Spleen (tissue), 11 donors: Measurements from ENCODE around the gene IQGAP1. TPM values are rescaled to one million over a fixed set of nuclear protein-coding genes. Genes with fewer than 3 reads are reported as not detected.

Source experiments
- DNase-seq: peaks from one replicate; pipeline ENCODE4 v3.0.0-alpha.2; 2020
- H3K27ac ChIP-seq, 8 donors: fragments of 200-600 bp; sonication (generic) in 7 of 8; 1 replicate in 4 of 8; 2 replicates in 4 of 8; pipeline versions ENCODE4 v1.5.0 to v1.8.0; 2016 to 2021; ENCODE audit warnings: inconsistent platforms in 4 of 8, mild to moderate bottlenecking in 4 of 8, moderate library complexity in 1 of 8
- H3K27me3 ChIP-seq, 7 donors: fragments of 200-600 bp; sonication (generic) in 6 of 7; replicated peaks in 1 of 7; 1 replicate in 4 of 7; 2 replicates in 3 of 7; pipeline versions ENCODE4 v1.5.0 to v1.8.0; 2016 to 2021; ENCODE audit warnings: inconsistent platforms in 3 of 7, mild to moderate bottlenecking in 1 of 7
- H3K36me3 ChIP-seq, 6 donors: fragments of 200-600 bp; sonication (generic) in 5 of 6; 1 replicate in 4 of 6; 2 replicates in 2 of 6; pipeline versions ENCODE4 v1.5.0 to v1.8.0; 2016 to 2021; ENCODE audit warnings: inconsistent platforms in 2 of 6
- H3K4me1 ChIP-seq, 6 donors: fragments of 200-600 bp; sonication (generic) in 5 of 6; 1 replicate in 3 of 6; 2 replicates in 3 of 6; pipeline versions ENCODE4 v1.5.0 to v1.8.0; 2016 to 2021; ENCODE audit warnings: inconsistent platforms in 3 of 6
- H3K4me3 ChIP-seq, 8 donors: fragments of 200-600 bp; sonication (generic) in 7 of 8; 1 replicate in 4 of 8; 2 replicates in 4 of 8; pipeline versions ENCODE4 v1.5.0 to v1.8.0; 2016 to 2021; ENCODE audit warnings: inconsistent platforms in 4 of 8, mild to moderate bottlenecking in 4 of 8, moderate library complexity in 2 of 8
- H3K9me3 ChIP-seq, 8 donors: fragments of 200-600 bp; sonication (generic) in 7 of 8; 1 replicate in 4 of 8; 2 replicates in 4 of 8; pipeline versions ENCODE4 v1.5.0 to v1.8.0; 2016 to 2021; ENCODE audit warnings: inconsistent platforms in 4 of 8
- POLR2A ChIP-seq, 3 donors: fragments of 450-650 bp; IDR thresholded peaks; one replicate each; pipeline ENCODE4 v1.5.1; 2017; ENCODE audit warnings: antibody characterized with exemption in 3 of 3, mild to moderate bottlenecking in 1 of 3
- POLR2AphosphoS5 ChIP-seq, 3 donors: sonication (generic); formaldehyde crosslinking; IDR thresholded peaks; one replicate each; pipeline ENCODE4 v1.5.1; 2017; ENCODE audit warnings: antibody characterized with exemption in 3 of 3
- WGBS, 5 donors: extraction: QIAGEN DNeasy Blood & Tissue Kit in 3 of 5; methylation state at CpG; one replicate each; pipeline versions ENCODE4 v1.1.5 to v1.1.7; 2013 to 2018; 5-methylcytosine and 5-hydroxymethylcytosine counted together
- intact Hi-C: fragments of 100-400 bp; cut with DNase I; formaldehyde crosslinking; loops from one replicate; pipeline ENCODE4 v1.15.0; 2023; ENCODE audit warnings: low total_unique reads
- polyA plus RNA-seq, 3 donors: library from polyadenylated mRNA; stranded (reverse); fragments of 200-250 nt; gene quantifications; one replicate each; pipeline ENCODE4 v1.2.1, GENCODE V29; 2013
- total RNA-seq, 7 donors: library from RNA; depleted of rRNA in 3 of 7; stranded (reverse); fragments of >200 nt in 3 of 7; fragmentation: NEBNext Ultra II Directional in 4 of 7; extraction: Animal tissue kit (Norgen Biotek cat#: 25700) in 4 of 7; gene quantifications; one replicate each; pipeline versions ENCODE4 v1.1.0 to v1.2.1, GENCODE V29; 2016 to 2021
- TF ChIP-seq, protein P1 (sequence below), 11 experiments: fragments of 200-600 bp in 7 of 11; fragments of 450-650 bp in 4 of 11; sonication (generic) in 4 of 11; IDR thresholded peaks in 8 of 11; conservative IDR thresholded peaks in 3 of 11; 1 replicate in 7 of 11; 2 replicates in 4 of 11; pipeline versions ENCODE4 v1.4.0 to v1.8.0; 2016 to 2021; ENCODE audit warnings: antibody characterized with exemption in 11 of 11, inconsistent platforms in 4 of 11, mild to moderate bottlenecking in 1 of 11
- donor health status: healthy with polysubstance abuse.
- donor health status: DM: no; HTN: no; CAD: no; lungs with moderate emphysema.
- donor health status: DM: no; HTN: no; CAD: no.
- donor health status: Bipolar disorder and iron deficiency.
- donor health status: healthy.
- donor health status: DM: no; HTN: no; CAD: no.
- donor health status: DM: yes; HTN: yes; CAD: no.

IQGAP1 gene
- total and polyA plus RNA-seq, 10 donors: 48.1 to 282 (median 219) TPM

DNA sequence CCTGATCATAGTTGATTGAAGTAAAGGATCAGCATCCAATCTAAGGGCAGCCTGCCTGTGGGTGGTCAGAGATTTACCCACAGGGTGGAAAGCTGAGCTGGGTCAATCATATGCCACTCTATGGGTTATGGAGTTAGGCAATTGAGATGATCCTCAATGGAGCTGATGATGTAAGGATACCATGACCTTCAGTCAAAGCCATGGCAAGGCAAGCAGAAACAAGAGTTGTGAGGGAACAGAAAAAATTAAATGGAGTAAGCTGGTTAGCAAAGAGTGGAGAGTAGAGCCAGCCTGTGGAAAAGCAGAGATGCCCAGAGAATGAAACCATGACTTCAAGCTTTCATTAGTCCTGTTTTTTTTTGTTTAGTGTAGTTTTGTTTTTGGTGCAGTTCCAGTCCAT is 5.7 kb upstream of the IQGAP1 start:
- H3K36me3 ChIP-seq: no peaks in the 10 kb centered on the region
- no peak overlapping the region for H3K4me3 ChIP-seq
- H3K27ac ChIP-seq: no peak overlapping the region
- no peak for DNase-seq
- no peaks in the 10 kb centered on the region for H3K27me3 ChIP-seq
- TF ChIP-seq POLR2A (IDR thresholded peaks at IDR 0.05) (no peak), POLR2AphosphoS5 (IDR thresholded peaks at IDR 0.05) (no peak)
- TF ChIP-seq, protein P1, sequence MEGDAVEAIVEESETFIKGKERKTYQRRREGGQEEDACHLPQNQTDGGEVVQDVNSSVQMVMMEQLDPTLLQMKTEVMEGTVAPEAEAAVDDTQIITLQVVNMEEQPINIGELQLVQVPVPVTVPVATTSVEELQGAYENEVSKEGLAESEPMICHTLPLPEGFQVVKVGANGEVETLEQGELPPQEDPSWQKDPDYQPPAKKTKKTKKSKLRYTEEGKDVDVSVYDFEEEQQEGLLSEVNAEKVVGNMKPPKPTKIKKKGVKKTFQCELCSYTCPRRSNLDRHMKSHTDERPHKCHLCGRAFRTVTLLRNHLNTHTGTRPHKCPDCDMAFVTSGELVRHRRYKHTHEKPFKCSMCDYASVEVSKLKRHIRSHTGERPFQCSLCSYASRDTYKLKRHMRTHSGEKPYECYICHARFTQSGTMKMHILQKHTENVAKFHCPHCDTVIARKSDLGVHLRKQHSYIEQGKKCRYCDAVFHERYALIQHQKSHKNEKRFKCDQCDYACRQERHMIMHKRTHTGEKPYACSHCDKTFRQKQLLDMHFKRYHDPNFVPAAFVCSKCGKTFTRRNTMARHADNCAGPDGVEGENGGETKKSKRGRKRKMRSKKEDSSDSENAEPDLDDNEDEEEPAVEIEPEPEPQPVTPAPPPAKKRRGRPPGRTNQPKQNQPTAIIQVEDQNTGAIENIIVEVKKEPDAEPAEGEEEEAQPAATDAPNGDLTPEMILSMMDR (IDR thresholded peaks at IDR 0.05 in 8 of 11, conservative IDR thresholded peaks at IDR 0.05 in 3 of 11): no peak
- intact Hi-C loops: no loop called here
- H3K9me3 ChIP-seq: peaks cover 0 to 28% (median 18%) of the 10 kb centered on the region in 8 donors
- peaks cover under 1 to 18% (median 3%) of the 10 kb centered on the region in 6 donors for H3K4me1 ChIP-seq

DNA sequence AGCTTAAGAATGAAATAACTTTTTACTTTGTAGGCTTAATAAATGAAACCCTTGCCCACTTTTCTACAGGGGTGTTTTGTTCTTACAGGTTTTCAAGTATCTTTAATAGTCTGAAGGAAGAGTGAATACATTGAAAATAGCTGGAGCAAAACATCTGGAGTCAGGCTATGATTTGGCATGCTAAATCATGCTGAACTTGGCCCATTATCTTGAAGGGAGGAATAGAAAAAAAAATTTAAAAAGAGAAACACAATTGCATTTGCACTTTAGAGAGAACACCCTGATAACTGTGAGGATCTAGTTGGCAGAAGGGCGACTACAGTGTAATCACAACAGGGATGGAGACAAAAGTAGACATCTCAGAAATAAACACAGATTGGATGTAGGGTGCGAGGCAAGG is 1.8 kb upstream of the IQGAP1 start:
- no peak for DNase-seq
- Histone ChIP-seq H3K4me3 (no peak overlapping the region), H3K4me1 (peaks cover 14 to 39% (median 32%) of the 10 kb centered on the region in 6 donors)

DNA sequence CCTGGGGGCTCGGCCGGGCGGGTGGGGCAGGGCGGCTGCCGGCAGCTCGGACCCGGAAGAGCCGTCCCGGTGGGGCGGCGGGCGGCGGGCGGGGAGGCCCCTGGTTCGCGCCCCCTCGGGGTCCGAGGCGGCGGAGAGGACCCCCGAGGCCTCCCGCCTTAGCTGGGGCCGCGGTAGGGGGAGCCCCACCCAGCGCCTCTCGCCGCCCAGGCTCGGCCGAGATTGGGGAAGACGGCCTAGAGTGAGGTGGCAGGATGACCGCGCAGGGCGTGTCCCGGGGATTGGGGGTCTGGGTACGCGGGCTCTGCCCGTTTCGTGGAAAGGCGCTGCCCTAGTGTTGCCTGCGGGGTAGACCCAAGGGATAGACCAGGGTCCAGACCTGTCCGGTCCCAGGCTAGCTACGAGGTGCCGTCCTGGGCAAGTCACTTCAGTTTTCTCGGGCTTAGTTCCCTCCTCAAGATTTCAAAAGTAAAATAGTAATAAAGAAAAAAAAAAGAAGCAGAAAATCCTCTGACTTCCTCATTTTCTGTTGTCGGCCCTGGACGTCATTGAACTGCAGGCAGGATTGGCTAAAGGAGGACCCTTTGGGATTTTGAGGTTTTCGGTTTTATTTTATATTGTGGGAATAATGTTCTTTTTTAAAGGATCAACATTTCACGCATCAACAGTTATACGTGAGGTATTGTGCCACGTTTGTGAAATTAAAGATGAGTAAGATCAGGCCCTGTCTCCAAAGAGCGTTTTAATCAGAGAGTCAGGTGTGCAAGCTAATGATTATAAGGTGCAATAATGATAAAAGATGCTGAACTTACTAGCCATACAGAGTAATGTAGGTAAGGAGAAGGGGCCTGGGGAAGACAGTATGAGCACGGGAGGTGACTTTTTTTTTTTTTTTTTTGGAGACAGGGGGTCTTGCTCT is 679 bp downstream of the IQGAP1 start:
- H3K4me3 ChIP-seq: peak overlapping the region; percentile 62 to 92 (median 76)
- DNase-seq: peak; percentile 95
- peaks cover 0 to 34% (median 13%) of the 10 kb centered on the region in 6 donors for H3K36me3 ChIP-seq
- H3K27ac ChIP-seq: peak overlapping the region; percentile 92 to 100 (median 98)
- WGBS, 5 donors: 2 to 4% (median 3%) methylated on average over 23 to 52 of the region's 52 CpGs
- TF ChIP-seq, protein P1 (IDR thresholded peaks at IDR 0.05 in 8 of 11, conservative IDR thresholded peaks at IDR 0.05 in 3 of 11): peak in 1 of 11 experiments; percentile 18
- TF ChIP-seq POLR2A (IDR thresholded peaks at IDR 0.05) (no peak), POLR2AphosphoS5 (IDR thresholded peaks at IDR 0.05) (no peak)
- intact Hi-C loops: no loop called here
- no peaks in the 10 kb centered on the region for H3K9me3 ChIP-seq
- peaks cover 26 to 62% (median 56%) of the 10 kb centered on the region in 6 donors for H3K4me1 ChIP-seq
- H3K27me3 ChIP-seq: no peaks in the 10 kb centered on the region

More for the DNA sequence above, 1.8 kb upstream of the IQGAP1 start:
- 80 to 92% (median 87%) methylated on average over 2 of the region's 2 CpGs for WGBS, 5 donors
- Histone ChIP-seq H3K27me3 (no peaks in the 10 kb centered on the region), H3K9me3 (no peaks in the 10 kb centered on the region), H3K36me3 (peaks cover 0 to 9% (median 8%) of the 10 kb centered on the region in 6 donors), H3K27ac (no peak overlapping the region)
- no peak for TF ChIP-seq POLR2AphosphoS5 (IDR thresholded peaks at IDR 0.05)
- no peak for TF ChIP-seq POLR2A (IDR thresholded peaks at IDR 0.05)
- TF ChIP-seq, protein P1 (IDR thresholded peaks at IDR 0.05 in 8 of 11, conservative IDR thresholded peaks at IDR 0.05 in 3 of 11): no peak
- intact Hi-C loops: no loop called here

DNA sequence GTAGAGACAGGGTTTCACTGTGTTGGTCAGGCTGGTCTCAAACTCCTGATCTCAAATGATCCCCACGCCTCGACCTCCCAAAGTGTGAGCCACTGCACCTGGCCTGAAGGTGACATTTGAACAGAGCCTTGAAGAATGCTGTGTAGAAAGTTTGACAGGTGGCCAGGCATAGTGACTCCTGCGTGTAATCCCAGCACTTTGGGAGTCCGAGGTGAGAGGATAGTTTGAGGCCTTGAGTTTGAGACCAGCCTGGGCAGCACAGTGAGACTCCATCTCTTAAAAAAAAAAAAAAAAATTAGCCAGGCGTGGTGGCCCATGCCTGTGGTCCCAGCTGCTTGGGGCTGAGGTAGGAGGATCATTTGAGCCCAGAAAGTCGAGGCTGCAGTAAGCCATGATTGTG is 1.5 kb downstream of the IQGAP1 start:
- TF ChIP-seq POLR2A (IDR thresholded peaks at IDR 0.05) (no peak), POLR2AphosphoS5 (IDR thresholded peaks at IDR 0.05) (no peak)
- TF ChIP-seq, protein P1 (IDR thresholded peaks at IDR 0.05 in 8 of 11, conservative IDR thresholded peaks at IDR 0.05 in 3 of 11): no peak
- peaks cover 26 to 67% (median 64%) of the 10 kb centered on the region in 6 donors for H3K4me1 ChIP-seq
- peak overlapping the region; percentile 62 to 92 (median 76) for H3K4me3 ChIP-seq
- 50 to 84% (median 76%) methylated on average over 6 of the region's 6 CpGs for WGBS, 5 donors
- H3K27me3 ChIP-seq: no peaks in the 10 kb centered on the region
- DNase-seq: no peak
- peaks cover 0 to 35% (median 13%) of the 10 kb centered on the region in 6 donors for H3K36me3 ChIP-seq
- H3K27ac ChIP-seq: peak overlapping the region in 7 of 8 donors; percentile 92 to 100 (median 99)
- no peaks in the 10 kb centered on the region for H3K9me3 ChIP-seq
- intact Hi-C loops: no loop called here
